Measurements from ENCODE around the gene DNAJC5G. TPM values are rescaled to one million over a fixed set of nuclear protein-coding genes. Genes with fewer than 3 reads are reported as not detected.

DNAJC5G gene
- total and polyA plus RNA-seq, 9 of the 15 experiments (the other 6 are each of a cell fraction or from before 2014, with no cell fraction given), result not detected

DNA sequence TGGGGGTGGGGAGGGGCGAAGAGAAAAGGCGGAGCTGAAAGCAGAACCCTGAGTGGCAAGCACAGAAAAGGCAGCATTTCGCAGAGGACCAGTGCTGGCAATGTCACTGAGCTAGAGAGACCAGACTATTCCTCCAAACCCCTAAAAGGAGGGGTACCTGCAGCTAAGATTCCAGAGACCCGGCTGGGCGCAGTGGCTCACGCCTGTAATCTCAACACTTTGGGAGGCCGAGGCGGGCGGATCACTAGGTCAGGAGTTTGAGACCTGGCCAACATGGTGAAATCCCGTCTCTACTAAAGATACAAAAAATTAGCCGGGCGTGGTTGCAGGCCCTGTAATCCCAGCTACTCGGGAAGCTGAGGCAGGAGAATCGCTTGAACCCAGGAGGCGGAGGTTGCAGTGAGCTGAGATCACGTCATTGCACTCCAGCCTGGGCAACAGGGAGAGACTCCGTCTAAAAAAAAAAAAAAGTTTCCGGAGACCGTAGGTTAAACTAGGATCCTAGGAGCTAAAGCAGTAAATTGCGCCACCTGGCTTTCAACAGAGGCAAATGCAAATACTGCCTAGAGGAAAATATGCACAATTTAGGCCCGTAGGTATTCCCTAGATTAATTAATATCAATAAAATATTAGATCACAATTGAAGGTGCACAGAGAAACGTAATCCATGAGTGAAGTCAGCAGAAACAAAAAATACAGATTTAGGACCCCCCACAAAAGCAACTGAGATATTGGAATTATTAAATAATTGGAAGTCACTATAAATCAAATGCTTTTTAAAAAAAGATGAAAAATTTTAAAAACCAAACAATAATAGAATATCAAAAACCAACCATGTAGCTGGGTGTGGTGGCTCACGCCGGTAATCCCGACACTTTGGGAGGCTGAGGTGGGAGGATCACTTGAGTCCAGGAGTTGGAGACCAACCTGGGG is 28.1 kb downstream of the DNAJC5G start:
- peak; percentile 87 for ATAC-seq
- Histone ChIP-seq H3K9me1 (ENCODE audit: control insufficient read depth, insufficient read depth, low read length) (no peaks in the 10 kb centered on the region), H3K27me3 (ENCODE audit: control insufficient read depth in 2 of 2, insufficient read depth in 2 of 2, low read length in 2 of 2) (no peaks in the 10 kb centered on the region), H3K27ac (ENCODE audit: extremely low read depth, low read depth, low read length) (no peak overlapping the region), H3K36me3 (ENCODE audit: control insufficient read depth, insufficient read depth, low read length) (peaks cover 3% of the 10 kb centered on the region; the same call in 1 of the 3 replicates), H3K9ac (ENCODE audit: insufficient read depth in 1 of 2, low read depth in 2 of 2, low read length in 2 of 2) (peak overlapping the region in 1 of 2 experiments; percentile 74; a peak in 1 of 4 replicates), H3K4me3 (peak overlapping the region; percentile 26), H3K9me3 (replicated peaks; ENCODE audit: control insufficient read depth, insufficient read depth, low read depth, low read length) (no peaks in the 10 kb centered on the region), H3K79me2 (ENCODE audit: control insufficient read depth, insufficient read depth, low read length) (no peaks in the 10 kb centered on the region), H3K4me1 (replicated peaks in 1 of 2; ENCODE audit: control insufficient read depth in 2 of 2, insufficient read depth in 2 of 2, low read length in 2 of 2) (peaks cover 0 to 10% of the 10 kb centered on the region in 2 experiments; a peak in 3 of 5 replicates), H4K20me1 (replicated peaks; ENCODE audit: control insufficient read depth, insufficient read depth, low read length) (no peaks in the 10 kb centered on the region), H3K4me2 (ENCODE audit: insufficient read depth, low read length) (peak overlapping the region; percentile 62), H2AFZ (ENCODE audit: low read depth, low read length) (peak overlapping the region; percentile 82)
- no TSS peak for BruUV-seq (replicated peaks)
- CTCF ChIA-PET (ENCODE audit: low intra/inter-chr PET ratio), result interaction anchor here (0.6 to 2.7 kb wide), 9 partner anchors 23 to 457 kb away, joined by 3 to 23 read pairs (median 7); partner anchors contain the start of gene KHK
- DNase-seq (ENCODE audit: extremely low read depth in 1 of 4, low spot score in 3 of 4), result peak; percentile 69 to 82 (median 75)
- FAIRE-seq, result peak; percentile 87
- WGBS (ENCODE audit: insufficient coverage, low coverage, missing lambda C conversion rate), result 7% methylated on average over 25 of the region's 25 CpGs
- in situ Hi-C loops (cut with MboI) (no loop called here), intact Hi-C loops (cut with micrococcal nuclease) (loop anchor here (1.0 to 5.0 kb wide), 4 partner anchors 53 to 379 kb away; partner anchors contain the start of genes EIF2B4 and SNX17)
- POLR2A ChIA-PET, result interaction anchor here (0.6 to 1.7 kb wide), 9 partner anchors 10 to 525 kb away, joined by 3 to 9 read pairs (median 4); no protein-coding TSS in a partner anchor
- TF ChIP-seq GABPA (tag; conservative IDR thresholded peaks at IDR 0.05; ENCODE audit: low read depth) (peak; percentile 61), FOXK2 (conservative IDR thresholded peaks at IDR 0.05 in 1 of 2, IDR thresholded peaks at IDR 0.05 in 1 of 2; ENCODE audit: low read depth in 2 of 2) (peak; percentile 46 to 61; a peak in 2 of 4 replicates), ZNF384 (IDR thresholded peaks at IDR 0.05; ENCODE audit: low read depth, low read length) (peak; percentile 99), CC2D1A (IDR thresholded peaks at IDR 0.05) (peak; percentile 74), ZNF407 (IDR thresholded peaks at IDR 0.05; ENCODE audit: low read depth) (no peak; the same call in 1 of the 2 replicates), NFXL1 (CRISPR knock-in tag; IDR thresholded peaks at IDR 0.05) (no peak), JUN (IDR thresholded peaks at IDR 0.05; ENCODE audit: borderline replicate concordance, low read depth, low read length) (0 out of 2 replicates have a peak, but pooled peaks have one; percentile 48), JUN (CRISPR knock-in tag; IDR thresholded peaks at IDR 0.05; ENCODE audit: borderline replicate concordance) (no peak), ZC3H11A (IDR thresholded peaks at IDR 0.05; ENCODE audit: low read depth, low read length) (0 out of 2 replicates have a peak, but pooled peaks have one; percentile 37), DPF2 (IDR thresholded peaks at IDR 0.05) (peak; percentile 41; the same call in 1 of the 2 replicates)
- TF ChIP-seq, protein P1, sequence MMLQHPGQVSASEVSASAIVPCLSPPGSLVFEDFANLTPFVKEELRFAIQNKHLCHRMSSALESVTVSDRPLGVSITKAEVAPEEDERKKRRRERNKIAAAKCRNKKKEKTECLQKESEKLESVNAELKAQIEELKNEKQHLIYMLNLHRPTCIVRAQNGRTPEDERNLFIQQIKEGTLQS (IDR thresholded peaks at IDR 0.05), result peak; percentile 58; the same call in 1 of the 2 replicates
- TF ChIP-seq, protein P1 (CRISPR knock-in tag; conservative IDR thresholded peaks at IDR 0.05), result no peak

Measured in K562 (cell line).